Renal cortex interstitium (tissue), 11 donors: ENCODE measurements around the gene SLC9A5. TPM values are rescaled to one million over a fixed set of nuclear protein-coding genes. Genes with fewer than 3 reads are reported as not detected.
A peak's percentile ranks its signal among the peaks of the same experiment; 100 is the strongest.

Experiments used
- DNase-seq, 11 donors: peaks; one replicate each; pipeline ENCODE4 v3.0.0-alpha.2; 2013; ENCODE audit warnings: low read depth in 9 of 11, low spot score in 4 of 11; ENCODE audit errors: extremely low read depth in 1 of 11
- polyA plus RNA-seq, 3 donors: library from polyadenylated mRNA; unstranded; fragments of 120-200 nt; gene quantifications; one replicate each; pipeline ENCODE4 v1.2.1, GENCODE V29; 2013; ENCODE audit not compliant: insufficient read length in 3 of 3

SLC9A5 gene
- polyA plus RNA-seq, 3 donors, result 3.4 to 5.5 (median 3.9) TPM

- no peak for DNase-seq
These were observed 22.2 kb downstream of the SLC9A5 start for GRCh38 chr16:67270931-67271338.

GRCh38 chr16:67271446-67271845 lies 22.7 kb downstream of the SLC9A5 start:
- DNase-seq, result no peak

DNA sequence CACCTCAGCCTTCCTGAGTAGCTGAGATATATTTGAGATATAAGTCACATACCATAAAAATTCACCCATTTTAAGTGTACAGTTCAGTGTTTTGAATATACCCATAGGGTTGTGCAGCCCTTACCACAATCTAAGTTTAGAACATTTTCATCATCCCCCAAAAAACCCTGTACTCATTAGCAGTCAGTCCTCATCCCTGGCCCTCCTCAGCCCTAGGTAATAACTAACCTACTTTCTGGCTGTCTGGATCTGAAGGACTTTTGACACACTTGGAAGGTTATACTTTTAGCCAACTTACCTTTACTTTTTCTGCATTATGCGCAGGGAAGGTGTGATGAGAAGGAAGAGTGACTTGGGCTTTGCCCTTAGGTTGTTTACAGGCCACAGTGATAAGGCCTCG lies 26.5 kb downstream of the SLC9A5 start:
- DNase-seq, result no peak

GRCh38 chr16:67277294-67277998 lies 28.7 kb downstream of the SLC9A5 start:
- DNase-seq, result no peak

DNA sequence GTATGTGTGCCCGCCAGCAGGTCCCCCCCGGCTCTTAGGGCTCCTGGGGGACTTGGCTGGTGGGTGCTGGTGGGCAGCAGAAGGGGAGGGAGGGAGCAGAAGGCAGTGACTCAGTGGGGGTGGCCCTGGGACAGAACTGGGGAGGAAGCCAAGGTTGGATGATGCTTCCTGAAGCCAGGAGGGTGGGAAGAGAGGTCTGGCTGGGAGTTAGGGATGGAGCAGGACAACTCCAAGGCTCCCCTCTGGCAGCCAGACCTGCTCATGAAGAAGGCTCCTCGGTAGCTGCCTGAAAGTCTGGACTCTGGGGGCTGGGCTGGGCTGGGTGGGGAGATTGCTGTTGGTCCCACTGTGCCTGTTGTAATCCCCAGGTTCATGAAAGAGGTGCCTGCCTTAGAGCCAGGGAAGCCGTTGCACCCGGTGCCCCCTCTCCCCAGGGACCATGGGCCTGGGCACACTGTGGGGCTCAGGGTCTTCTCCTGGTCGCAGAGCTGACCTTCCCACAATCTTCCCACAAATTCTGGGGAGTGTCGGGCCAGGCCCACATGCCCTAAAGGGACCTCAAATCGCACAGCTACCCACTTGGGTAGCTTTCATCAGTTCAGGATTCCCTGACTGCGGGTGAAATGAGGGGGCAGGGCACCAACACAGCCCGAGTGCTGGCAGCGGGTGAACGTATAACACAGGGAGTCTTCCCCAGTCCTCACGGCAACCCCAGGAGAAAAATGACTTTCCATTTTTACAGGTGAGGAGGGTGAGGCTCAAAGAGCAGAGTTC lies 29.4 kb downstream of the SLC9A5 start:
- no peak for DNase-seq

- DNase-seq, result peak in 1 of 11 donors; percentile 19
These were observed 30.1 kb downstream of the SLC9A5 start for GRCh38 chr16:67278773-67279295.

- DNase-seq, result peak; percentile 31 to 74 (median 64)
These were observed 30.7 kb downstream of the SLC9A5 start, which contains the start of gene PLEKHG4 for GRCh38 chr16:67279296-67280089. Gene PLEKHG4, plus strand, starts transcription at chr16:67279532. Its CDS starts 513 bp downstream, at chr16:67280045.

DNA sequence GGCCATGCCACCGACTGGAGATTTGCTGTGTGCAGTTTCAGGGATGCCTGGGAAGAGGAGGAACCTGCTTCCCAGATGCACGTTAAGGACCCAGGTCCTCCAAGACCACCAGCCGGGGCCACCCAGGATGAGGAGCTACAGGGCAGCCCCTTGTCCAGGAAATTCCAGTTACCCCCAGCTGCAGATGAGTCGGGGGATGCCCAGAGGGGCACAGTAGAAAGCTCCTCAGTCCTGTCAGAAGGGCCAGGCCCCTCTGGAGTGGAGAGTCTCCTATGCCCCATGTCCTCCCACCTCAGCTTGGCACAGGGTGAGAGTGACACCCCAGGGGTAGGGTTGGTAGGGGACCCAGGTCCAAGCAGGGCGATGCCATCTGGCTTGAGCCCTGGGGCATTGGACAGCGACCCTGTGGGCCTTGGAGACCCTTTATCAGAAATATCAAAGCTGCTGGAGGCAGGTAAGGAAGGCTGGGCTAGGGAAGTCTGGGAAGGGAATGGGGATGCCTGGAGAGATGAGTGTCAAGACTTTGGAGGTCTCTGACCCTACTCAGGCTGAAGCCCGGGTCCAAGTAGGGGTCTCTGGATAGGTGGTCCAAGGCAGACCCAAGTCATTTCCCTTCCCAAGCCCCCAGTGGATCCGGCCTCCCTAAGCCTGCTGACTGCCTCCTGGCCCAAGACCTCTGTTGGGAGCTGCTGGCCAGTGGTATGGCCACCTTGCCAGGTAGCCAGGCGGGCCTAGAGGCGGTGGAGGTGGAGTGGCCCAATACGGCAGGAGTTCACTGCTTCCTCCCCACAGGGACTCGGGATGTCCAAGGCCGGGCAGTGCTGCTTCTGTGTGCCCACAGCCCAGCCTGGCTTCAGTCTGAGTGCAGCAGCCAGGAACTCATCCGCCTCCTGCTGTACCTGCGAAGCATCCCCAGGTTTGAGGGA lies 31.6 kb downstream of the SLC9A5 start:
- no peak for DNase-seq

DNA sequence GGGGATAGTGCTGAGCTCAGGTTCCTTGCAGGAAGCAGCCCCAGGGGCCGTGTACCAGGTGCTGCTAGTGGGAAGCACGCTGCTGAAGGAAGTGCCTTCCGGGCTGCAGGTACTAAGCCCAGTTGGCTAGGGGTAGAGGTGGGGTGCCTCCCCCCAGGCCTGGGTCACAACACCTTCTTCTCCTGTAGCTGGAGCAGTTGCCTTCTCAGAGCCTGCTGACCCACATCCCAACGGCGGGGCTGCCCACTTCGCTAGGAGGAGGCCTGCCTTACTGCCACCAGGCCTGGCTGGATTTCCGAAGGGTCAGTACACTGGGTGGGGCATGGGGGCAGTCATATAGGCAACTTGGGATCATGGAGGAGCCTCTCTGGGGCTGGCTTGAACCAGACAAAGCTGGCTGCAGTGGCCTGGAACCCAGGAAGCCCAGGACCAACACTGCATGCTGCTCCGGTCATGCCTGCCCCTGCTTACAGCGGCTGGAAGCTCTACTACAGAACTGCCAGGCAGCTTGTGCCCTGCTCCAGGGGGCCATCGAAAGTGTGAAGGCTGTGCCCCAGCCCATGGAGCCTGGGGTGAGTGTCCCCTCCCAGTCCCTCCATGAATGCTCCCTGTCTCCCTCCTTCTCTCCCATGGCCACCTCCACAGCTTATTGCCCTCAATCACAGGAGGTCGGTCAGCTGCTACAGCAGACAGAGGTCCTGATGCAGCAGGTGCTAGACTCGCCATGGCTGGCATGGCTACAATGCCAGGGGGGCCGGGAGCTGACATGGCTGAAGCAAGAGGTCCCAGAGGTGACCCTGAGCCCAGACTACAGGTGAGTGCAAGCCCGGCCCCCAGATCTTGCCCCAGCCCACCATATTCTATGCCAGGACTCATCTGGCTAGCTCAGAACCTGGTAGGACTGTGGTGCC lies 33.0 kb downstream of the SLC9A5 start:
- DNase-seq, result no peak

- DNase-seq, result no peak
These were observed 33.6 kb downstream of the SLC9A5 start for GRCh38 chr16:67282447-67282805.

DNA sequence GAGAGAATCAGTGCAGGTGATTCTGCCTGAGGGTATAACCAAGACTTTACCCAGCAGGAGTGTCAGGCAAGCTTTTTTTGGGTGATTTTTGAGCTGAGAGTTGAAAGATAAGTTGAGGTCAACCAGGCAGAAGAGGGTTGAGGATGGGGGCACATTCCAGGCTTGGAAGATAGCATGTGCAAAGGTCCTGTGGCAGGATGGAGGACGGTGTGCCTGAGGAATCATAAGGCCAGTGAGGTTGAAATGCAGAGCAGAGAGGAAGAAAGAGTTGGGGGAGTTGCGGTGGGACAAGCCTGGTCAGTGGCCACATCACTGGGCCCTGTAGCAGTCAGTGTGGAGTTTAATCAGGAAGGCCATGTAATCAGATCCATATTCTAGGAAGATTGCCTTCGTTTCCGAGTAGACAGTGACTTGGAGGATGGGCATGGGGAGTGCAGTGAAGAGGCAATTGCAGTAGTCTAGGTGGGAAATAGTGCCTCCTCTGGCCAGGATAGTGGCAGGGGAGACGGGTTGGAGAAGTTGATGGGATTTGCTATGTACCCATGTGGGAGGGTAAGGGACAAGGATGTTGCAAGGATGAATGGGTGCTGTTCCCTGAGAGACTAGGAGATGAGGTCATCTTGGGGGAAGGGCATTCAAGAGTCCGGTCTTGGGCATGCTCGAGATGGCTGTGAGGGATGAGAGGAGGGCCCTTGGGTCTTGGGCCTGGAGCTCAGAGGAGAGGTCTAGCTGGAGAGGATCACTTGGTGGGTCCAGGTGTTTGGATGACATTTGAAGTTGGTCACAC lies 34.5 kb downstream of the SLC9A5 start:
- DNase-seq, result no peak

GRCh38 chr16:67283826-67284555 lies 35.2 kb downstream of the SLC9A5 start:
- DNase-seq, result no peak

- DNase-seq, result peak in 3 of 11 donors; percentile 22 to 27 (median 26)
These were observed 36.2 kb downstream of the SLC9A5 start for GRCh38 chr16:67284699-67285646.

- no peak for DNase-seq
These were observed 37.9 kb downstream of the SLC9A5 start for GRCh38 chr16:67286441-67287235.
